Measurements from ENCODE around the gene KCTD18.

The KCTD18 gene

DNA sequence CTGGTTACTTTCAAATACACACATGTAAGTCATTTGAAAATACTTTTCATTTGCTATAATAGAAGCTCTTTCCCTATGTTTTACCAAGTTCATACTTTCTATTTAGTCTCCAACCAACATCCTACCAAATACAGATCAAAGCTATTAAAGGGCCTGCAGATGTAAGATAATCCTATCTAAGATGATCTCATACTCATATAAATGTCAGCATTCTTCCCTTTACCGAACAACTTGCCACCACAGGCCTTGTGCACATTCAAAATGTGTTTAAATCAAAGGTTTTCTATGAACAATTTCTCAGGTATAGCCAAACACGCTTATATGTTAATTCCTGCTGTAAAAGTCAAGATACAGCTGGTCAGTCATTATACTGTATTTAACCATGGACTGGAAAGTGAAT lies 23.3 kb downstream of the KCTD18 start:
- DNase-seq (ENCODE audit: low read depth in 2 of 3, low spot score in 2 of 3) = no peak

DNA sequence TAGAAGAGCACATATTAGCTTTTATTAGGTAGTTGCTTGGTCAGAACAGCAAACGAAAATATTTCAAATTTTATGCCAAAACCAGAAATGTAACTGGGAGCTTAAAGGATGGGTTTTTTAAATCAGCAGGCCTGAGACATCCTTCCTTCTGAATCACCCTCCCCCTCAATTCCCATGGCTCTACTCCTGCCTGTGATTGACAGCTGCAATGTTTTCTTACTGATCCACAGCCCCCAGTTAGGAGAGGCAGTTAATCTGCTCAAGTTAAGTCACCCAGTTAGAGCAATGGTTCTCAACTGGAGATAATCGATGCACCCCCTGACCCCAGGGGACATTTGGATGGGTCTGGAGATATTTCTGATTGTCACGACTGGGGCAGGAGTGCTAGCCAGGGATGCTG lies 24.9 kb downstream of the KCTD18 start:
- DNase-seq (ENCODE audit: low read depth in 2 of 3, low spot score in 2 of 3) = no peak

DNA sequence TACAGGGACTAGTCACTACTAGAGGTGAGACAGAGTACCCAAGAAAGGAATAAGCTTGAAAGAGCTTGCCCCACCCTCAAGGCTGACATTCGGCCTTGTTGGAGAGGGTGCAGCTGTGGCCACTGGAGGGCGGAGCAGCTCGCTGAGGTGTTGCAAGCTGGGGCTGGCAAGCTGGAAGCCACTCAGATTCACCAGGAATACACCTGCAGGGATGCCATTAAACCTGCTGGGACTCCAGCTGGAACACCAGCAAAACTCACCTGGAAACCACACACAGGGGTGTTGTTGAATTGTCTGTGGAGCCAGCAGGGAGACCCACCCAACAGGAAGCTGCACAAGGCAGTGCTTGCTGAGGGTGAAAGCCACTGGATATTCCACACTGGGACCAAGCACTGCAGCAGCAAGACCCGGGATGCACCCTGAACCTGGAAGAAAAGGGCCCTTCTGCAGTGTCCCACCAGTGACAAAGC lies 26.1 kb downstream of the KCTD18 start:
- no peak for DNase-seq (ENCODE audit: low read depth in 2 of 3, low spot score in 2 of 3)

DNA sequence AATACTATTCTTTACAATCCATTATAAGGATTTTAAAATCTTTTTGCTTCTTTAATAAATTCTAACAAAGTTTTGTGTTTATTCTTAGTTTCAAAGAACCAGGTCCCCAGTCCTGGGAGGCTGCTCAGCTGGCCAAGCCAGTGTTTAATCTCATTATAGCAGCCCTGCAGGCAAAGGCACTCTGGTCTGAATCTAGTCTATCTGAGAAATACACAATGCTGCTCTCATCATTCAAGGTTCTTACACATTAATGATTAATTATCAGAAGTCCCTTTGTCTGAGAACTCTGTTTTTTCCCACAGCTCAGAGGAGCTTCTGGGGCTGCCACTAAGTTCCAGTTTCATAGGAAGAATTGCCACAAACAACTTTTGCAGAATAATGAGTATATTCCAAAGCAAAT lies 27.7 kb downstream of the KCTD18 start:
- no peak for DNase-seq (ENCODE audit: low read depth in 2 of 3, low spot score in 2 of 3)

DNA sequence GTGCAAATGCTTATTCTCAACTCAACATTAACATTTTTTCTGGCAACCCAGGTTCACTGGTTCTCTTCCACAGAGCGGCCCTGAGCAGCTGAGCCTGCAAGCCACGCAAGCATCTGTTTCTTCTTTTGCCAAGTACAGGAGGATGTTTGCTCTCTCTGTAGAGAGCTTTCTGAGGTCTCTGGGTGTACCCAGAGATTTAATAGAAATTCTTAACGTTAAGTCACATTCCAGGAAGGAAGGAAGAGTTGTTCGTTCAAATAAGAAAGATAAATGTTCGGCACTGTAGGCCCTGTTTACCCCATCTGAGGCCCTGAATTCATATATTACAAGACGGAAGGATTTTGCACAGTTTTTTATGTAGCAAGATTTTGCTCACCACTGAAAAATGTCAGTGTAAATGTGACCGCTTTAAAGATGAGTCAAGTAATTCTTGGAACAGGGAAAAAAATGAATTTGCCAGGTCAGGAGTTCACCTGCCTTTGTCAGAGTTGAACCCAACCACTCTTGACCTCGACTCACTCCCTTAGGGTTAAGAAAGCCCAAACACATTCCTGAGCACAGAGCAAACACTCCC lies 30.1 kb downstream of the KCTD18 start:
- no peak for DNase-seq (ENCODE audit: low read depth in 2 of 3, low spot score in 2 of 3)

DNA sequence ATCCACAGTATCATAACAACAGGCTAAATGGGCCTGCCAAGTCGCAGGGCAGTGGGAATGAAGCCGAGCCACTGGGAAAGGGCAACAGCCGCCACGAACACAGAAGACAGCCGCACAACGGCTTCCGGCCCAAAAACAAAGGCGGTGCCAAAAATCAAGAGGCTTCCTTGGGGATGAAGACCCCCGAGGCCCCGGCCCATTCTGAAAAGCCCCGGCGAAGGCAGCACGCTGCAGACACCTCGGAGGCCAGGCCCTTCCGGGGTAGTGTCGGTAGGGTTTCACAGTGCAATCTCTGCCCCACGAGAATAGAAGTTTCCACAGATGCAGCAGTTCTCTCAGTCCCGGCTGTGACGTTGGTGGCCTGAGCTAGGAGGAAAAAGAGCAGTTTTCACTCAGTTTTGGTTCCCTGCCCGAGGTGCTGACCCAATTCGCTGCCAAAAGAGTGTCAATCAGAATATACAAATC lies 32.2 kb downstream of the KCTD18 start:
- DNase-seq (ENCODE audit: low read depth in 2 of 3, low spot score in 2 of 3) = no peak

DNA sequence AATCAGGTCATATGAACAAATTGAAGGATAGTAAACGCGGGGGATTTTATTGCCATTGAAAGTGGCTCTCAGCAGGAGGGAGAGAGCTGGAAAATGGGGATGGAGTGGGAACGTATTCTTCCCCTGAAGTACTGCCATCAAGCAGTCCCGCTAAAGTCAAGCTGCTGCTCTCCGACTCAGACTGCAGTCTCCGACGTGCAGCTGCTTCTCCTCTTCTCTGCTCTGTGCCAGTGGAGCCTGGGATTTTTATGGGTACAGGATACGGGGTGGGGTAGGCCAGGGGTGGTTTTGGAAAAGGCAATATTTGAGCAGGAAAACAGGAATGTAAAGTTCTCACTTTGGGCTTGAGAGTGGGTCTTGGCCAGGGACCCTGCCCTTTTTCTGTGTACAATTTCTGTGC lies 33.0 kb downstream of the KCTD18 start:
- DNase-seq (ENCODE audit: low read depth in 2 of 3, low spot score in 2 of 3) = no peak

DNA sequence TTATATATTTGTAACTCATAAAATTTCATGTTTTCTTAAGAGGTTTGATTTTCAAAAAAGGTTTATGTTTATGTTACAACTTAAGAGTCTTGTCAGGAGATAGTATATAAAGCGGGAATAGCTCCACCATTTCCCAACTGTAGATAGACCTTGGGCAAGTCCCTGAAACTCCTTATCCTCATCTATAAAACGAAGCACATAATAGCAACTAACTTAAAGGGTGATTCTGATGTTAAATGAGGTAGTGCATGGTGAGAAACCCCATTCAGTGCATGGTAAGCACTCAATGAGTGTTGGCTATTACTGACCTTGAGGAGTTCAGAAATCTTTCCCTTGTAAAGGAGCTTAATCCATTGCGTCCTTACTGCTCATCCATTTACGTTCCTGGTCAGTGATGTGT lies 34.1 kb downstream of the KCTD18 start:
- no peak for DNase-seq (ENCODE audit: low read depth in 2 of 3, low spot score in 2 of 3)

DNA sequence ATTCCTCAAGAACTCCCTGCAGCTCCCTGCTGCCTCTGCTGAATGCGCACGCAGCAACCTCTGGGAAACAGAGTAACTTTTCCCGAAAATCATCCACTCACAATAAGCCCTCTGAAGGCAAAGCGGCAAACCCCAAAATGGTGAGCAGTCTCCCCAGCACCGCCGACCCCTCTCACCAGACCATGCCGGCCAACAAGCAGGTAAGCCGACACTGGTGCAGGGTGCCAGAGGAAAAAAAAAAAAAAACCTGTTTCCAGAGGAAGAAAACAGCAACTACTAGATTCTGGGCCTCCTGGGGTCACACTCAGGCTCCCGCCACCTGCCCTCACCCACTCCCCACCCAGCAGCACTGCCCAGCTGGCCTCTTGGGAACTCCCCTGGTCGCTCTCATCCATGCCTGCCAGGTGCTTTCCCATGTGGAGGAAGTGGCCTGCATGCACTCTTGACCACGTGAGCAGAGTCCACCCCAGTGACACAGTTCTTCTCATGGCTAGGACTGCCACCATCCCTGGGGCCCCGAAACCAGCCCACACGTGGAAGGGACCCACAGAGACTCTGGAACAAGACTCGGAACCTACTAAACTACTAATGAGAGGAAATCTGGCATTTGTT lies 36.9 kb downstream of the KCTD18 start:
- no peak for DNase-seq (ENCODE audit: low read depth in 2 of 3, low spot score in 2 of 3)

DNA sequence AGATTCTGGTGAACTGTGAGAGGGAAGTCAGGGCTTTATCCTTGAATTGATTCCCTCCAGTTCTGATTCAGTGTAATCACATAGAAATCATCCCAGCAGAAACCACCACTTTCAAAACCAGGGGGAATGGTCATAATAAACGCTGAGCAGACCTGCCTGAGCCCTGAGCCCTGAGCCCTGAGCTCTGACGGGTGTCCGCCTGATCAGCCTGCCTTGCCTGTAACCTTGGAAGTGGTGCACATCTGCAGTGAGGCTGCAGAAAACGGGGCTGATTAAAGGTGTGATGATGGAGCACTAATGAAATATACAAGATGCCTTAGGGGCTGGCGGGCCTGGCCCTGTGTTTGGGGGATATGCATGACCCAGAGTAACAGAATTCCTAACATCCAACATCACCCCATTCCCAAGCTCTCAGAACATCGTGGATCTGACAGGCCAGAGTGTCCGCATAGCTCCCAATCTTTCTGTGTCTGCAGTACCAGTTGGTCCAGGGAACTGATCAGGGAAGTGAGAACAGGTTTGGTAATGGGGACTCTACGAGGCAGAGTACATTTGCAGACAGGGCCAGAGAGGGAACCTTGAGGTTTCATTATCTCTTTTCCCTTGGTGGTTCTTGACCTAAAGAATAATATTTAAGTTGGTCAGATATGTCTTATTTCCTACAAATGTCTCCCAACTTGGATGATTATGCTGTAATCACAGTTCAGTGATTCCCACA lies 37.8 kb downstream of the KCTD18 start:
- DNase-seq (ENCODE audit: low read depth in 2 of 3, low spot score in 2 of 3) = no peak

DNA sequence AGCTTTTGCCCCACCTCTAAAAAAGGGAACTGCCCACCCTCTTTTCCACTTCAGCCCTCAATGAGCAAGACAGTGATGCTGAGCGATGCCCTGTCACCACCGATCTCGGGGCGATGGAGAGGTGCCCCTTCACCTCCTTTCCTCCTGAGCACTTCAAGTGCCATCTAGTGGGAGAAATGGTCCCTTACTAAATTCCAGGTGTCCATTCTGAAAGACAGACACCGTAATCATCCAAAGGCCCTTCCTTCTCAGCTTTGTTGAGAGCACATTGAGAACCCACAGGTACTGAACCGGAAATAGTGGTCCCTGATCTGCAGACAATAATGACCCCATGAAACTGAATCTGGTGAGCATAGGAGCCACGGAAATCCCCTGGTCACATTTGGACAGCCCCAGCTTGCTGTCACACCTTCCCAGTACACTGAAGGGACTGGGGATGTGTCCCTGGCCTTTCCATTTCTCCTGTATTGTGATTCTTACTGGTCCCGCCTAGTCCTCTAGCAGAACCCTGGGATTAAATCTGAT lies 38.5 kb downstream of the KCTD18 start:
- DNase-seq (ENCODE audit: low read depth in 2 of 3, low spot score in 2 of 3) = no peak

DNA sequence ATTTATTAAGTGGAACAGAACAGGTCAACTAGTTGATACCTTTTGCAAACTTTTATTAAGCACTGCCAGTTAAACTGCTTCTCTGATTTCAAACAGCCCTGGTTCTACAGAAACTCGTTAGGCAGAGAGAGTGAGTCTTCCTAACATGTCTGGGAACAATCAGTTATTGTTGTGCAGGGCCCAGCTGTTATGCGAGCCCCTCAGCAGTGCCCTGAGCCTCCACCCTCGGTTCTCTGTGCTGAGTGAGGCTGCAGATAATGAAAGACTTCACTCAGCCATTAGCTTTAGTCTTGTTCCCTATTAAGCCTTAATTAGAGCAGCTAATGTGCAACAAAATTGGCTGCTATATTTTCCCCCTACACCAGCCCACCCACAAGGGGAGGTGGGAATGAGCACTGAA lies 39.6 kb downstream of the KCTD18 start:
- DNase-seq (ENCODE audit: low read depth in 2 of 3, low spot score in 2 of 3) = no peak

DNA sequence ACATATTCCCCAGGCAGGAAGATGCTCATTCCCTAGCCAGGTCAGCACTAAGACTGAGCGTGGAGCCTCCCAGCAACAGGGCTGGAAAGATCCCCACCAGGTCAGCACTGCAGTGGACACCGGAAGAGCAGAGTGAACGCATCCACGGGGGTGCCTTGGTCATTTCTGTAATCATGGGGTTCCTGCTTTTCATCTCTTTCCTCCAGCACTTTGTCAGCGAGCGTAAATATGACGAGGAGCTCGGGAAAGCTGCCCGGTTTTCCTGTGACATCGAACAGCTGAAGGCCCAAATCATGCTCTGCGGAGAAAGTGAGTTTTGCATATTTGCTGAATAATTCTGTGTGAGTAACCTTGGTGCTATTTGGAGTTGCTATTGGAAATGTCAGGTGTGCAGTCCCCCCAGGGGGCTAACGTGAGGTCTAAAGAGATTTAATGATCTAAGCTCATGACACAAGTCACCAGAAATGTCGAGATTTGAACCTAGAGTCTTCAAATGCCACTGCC lies 40.1 kb downstream of the KCTD18 start:
- no peak for DNase-seq (ENCODE audit: low read depth in 2 of 3, low spot score in 2 of 3)

DNA sequence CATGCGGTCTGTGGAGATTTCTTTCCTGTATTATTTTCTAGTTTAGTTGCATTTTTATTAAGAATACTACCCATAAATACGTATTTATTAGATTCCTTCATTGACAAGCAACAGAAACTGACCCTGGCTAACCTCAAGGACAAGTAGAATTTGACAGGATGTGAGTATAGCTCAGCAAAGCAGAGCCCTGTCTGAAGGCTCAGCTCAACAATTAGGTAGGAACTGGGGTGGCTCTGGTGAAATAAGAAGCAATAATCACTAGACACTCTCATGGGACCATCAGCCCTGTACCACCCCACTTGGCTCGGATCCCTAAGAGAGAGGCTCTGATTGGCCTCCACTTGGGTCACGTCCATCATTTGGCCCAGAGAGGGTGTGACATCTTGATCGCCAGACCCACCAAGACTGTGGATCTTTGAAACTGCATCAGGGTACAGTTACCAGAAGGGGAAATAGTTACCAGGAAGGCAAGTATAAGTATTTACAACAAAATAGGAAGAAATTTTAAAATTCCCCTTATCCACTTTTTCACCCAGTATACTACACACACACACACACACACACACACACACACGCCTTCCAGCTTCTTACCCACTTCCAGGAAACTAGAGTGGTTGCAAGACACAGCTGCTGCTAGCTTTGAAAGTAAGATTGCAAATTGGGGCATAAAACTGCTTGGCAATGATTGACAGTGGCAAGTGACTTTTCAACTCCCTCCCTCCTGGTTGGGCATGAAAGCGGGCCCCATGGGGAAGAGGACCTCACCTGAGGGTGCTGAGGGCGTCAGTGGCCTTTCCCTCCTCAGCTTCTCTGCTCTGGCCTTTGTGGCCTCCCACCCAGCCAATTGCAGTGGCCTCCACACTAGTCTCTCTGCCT lies 41.8 kb downstream of the KCTD18 start:
- no peak for DNase-seq (ENCODE audit: low read depth in 2 of 3, low spot score in 2 of 3)

DNA sequence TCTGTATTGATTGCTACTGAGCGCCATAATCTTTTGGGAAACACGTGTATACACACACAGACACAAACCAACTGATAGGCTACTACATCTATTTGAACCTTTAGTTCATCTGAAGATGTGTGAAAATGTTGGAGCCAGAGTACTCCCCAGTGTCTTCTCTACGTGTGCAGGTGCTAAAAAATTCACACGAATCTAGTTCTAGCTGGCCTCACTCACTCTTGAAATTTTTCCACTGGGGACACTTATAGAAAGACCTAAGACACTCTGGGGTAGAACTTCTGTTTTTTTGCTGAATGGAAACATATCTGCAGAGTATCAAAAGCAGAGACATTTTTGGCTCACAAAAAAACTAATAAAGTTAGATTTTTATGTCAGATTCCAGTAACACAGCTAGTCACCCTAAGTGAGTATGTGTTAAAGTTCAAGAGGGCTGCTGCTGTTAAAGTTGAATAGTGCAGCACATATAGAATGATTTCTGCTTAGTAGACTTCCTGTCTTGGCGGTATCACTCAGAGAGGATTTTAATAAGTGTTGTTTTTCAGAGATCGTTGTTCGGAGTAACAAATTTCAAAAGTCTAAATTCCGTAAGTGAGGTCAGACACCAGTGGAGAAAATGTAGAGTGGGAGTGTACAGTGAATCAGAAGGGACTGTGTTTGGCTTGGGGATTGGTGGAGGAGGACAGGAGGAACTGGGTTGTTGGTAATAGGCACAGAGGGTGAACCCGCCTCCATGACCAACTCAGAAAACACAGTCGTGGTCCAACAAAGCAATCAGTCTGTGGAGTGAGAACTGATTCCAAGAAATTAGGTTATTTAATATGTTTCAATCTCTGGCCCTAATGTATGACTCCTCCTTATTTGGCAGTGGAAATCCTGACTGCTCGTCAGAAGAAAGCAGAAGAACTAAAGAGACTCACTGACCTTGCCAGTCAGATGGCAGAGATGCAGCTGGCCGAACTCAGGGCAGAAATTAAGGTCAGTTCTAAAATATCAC lies 43.1 kb downstream of the KCTD18 start:
- DNase-seq (ENCODE audit: low read depth in 2 of 3, low spot score in 2 of 3) = no peak

DNA sequence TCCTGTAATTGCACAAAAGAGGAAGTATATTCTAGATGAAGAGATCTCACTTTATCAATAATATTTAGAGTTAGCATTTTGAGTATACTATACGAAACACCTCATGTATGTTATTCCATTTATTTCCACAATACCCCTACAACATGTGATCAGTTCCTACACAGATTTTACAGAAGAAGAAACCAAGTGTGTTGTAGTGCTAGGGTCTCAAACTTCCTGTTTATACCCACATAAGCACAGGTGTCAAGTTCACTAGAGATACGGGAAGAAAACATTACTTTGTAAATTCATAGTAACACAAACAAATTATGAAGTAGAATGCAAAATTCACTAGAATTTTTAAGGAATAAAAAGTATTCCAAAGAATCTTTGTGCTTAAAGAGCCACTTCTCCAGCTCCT lies 46.4 kb downstream of the KCTD18 start:
- DNase-seq (ENCODE audit: low read depth in 2 of 3, low spot score in 2 of 3) = no peak

DNA sequence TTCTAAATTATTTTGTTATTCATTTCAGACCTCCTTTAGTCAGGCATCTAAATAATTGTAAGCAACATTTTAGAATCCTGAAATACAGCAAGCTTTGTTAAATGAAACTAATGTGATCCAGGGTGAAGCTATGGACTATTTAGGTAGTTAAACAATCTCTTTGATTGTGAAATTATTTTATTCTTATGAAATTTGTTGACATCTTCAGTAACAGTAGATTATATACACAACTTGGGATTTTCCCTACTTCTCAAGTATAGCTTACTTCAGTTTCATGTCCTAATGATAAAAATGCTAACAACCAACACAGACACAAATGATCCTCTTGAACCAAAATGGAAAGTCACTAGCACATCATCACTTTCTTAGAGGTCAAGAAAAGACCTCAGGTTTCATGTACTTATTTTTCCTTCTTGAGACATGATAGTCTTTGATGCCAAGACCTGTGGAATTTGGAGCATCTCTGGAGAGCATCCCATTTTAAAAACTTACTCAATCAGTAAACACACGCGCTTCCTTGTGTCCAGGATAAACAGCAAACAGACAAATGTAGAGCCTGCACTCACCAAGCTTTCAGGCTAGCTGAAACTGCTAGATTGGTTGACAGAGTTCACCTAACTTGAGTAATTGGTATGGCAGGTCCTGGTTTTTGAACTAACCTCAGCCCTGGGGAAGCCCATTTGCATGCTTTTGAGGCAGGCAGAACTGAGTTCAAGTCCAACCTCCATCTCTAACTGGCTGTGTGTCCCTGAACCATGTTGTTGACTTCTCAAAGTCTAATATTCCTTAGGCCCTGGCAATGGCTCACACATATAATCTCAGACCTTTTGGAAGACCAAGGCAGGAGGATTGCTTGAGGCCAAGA lies 47.8 kb downstream of the KCTD18 start:
- no peak for DNase-seq (ENCODE audit: low read depth in 2 of 3, low spot score in 2 of 3)

DNA sequence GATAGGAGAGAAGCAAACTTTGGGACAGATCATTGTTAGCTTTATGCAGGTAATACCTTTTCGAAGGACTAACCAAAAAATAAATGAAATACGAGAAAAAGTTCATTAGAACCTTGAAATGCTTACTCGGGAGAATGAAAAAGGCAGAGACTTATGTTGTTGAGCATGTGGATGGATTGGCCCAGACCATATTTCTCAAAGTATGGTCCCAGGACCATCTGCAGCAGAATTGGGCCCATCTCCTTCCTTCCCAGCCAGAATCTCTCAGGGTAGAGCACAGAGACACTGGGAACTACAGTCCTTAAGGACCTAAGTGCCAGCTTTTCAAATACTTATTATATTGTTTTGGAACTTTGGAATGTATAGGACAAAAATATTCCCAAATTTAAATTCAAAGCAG lies 50.8 kb downstream of the KCTD18 start:
- DNase-seq (ENCODE audit: low read depth in 2 of 3, low spot score in 2 of 3) = no peak

DNA sequence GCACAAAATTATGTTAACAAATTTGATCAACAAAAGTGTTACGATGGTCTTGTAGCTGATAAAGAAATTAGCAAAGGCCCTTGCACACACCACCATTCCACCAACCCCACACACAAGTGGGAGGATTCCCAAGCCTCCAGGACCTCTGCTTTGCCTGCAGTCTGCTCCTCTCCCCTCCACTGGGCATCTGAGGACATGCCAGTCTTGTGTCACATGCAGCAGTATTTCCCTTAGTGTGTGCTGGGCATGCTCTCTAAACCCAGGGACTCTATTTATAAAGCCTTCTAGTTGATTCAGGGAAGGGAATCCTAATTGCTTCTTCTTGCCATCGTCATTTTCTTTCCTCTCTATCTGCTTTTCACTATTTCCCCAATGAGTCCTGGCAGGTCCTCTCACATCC lies 53.3 kb downstream of the KCTD18 start:
- DNase-seq (ENCODE audit: low read depth in 2 of 3, low spot score in 2 of 3) = no peak
